Common myeloid progenitor, CD34-positive (primary cell): Measurements from ENCODE around the gene PPP1R12B.

ENCODE experiments used
- CTCF ChIA-PET: fragments of 350-600 bp; sonication (Branson Sonifier 250); formaldehyde crosslinking; loops from one replicate; lab custom pipeline; 2021; ENCODE audit warnings: antibody characterized with exemption; lab: Charles Lee
- POLR2A ChIA-PET: fragments of 350-600 bp; sonication (Branson Sonifier 250); formaldehyde crosslinking; loops from one replicate; lab custom pipeline; 2021; ENCODE audit warnings: antibody characterized with exemption; lab: Charles Lee
- DNase-seq, 3 donors: peaks; one replicate each; pipeline versions ENCODE4 v3.0.0 to v3.0.0-alpha.2; 2013
- H3K27ac ChIP-seq, 2 experiments: 1 replicate in 1 of 2; 2 replicates in 1 of 2; pipeline ENCODE4 v1.7.0; 2013; ENCODE audit warnings: inconsistent platforms in 2 of 2, low read length in 2 of 2, mild to moderate bottlenecking in 2 of 2, low read depth in 1 of 2, moderate library complexity in 1 of 2; ENCODE audit not compliant: severe bottlenecking in 2 of 2, insufficient read depth in 1 of 2, poor library complexity in 1 of 2
- H3K27me3 ChIP-seq, 5 experiments: replicated peaks in 2 of 5; 1 replicate in 3 of 5; 2 replicates in 2 of 5; pipeline versions ENCODE4 v1.6.1 to v1.7.0; 2013; ENCODE audit warnings: low read length in 4 of 5, mild to moderate bottlenecking in 2 of 5, moderate library complexity in 2 of 5, inconsistent platforms in 1 of 5; ENCODE audit not compliant: insufficient read depth in 5 of 5, control insufficient read depth in 4 of 5
- H3K36me3 ChIP-seq, 4 experiments: 1 replicate in 2 of 4; 2 replicates in 2 of 4; pipeline versions ENCODE4 v1.6.1 to v1.7.0; 2013; ENCODE audit warnings: low read length in 3 of 4, control low read depth in 1 of 4, mild to moderate bottlenecking in 1 of 4; ENCODE audit not compliant: control insufficient read depth in 4 of 4, insufficient read depth in 4 of 4
- H3K4me1 ChIP-seq, 4 experiments: 1 replicate in 3 of 4; 2 replicates in 1 of 4; pipeline versions ENCODE4 v1.6.1 to v1.7.1; 2013; ENCODE audit warnings: low read length in 3 of 4, mild to moderate bottlenecking in 3 of 4, control low read depth in 1 of 4, inconsistent platforms in 1 of 4, moderate library complexity in 1 of 4; ENCODE audit not compliant: control insufficient read depth in 4 of 4, insufficient read depth in 4 of 4; ENCODE audit errors: control extremely low read depth in 1 of 4
- H3K4me3 ChIP-seq, 7 experiments: 1 replicate in 4 of 7; 2 replicates in 3 of 7; pipeline versions ENCODE4 v1.5.1 to v1.7.0; 2013; ENCODE audit warnings: mild to moderate bottlenecking in 7 of 7, low read length in 6 of 7, moderate library complexity in 6 of 7, inconsistent platforms in 2 of 7, low read depth in 2 of 7, control low read depth in 1 of 7; ENCODE audit not compliant: insufficient read depth in 4 of 7, control insufficient read depth in 1 of 7; ENCODE audit errors: extremely low read depth in 1 of 7
- H3K9me3 ChIP-seq, 5 experiments: 1 replicate in 4 of 5; 2 replicates in 1 of 5; pipeline versions ENCODE4 v1.6.1 to v1.7.1; 2013; ENCODE audit warnings: low read length in 4 of 5, mild to moderate bottlenecking in 2 of 5, inconsistent platforms in 1 of 5, low read depth in 1 of 5, moderate library complexity in 1 of 5; ENCODE audit not compliant: control insufficient read depth in 4 of 5, insufficient read depth in 2 of 5; ENCODE audit errors: control extremely low read depth in 1 of 5
- WGBS: methylation state at CpG from one replicate; pipeline ENCODE4 v1.1.5; 2013; ENCODE audit not compliant: insufficient coverage; 5-methylcytosine and 5-hydroxymethylcytosine counted together

Gene PPP1R12B

GRCh38 chr1:202564958-202565495 lies 216.5 kb downstream of the PPP1R12B start:
- no peaks in the 10 kb centered on the region for H3K27me3 ChIP-seq
- no peaks in the 10 kb centered on the region for H3K9me3 ChIP-seq
- ChIA-PET POLR2A (no interaction called here), CTCF (interaction anchor here (0.7 to 0.9 kb wide), 2 partner anchors 10 to 151 kb away, joined by 3 to 4 read pairs; no protein-coding TSS in a partner anchor)
- H3K36me3 ChIP-seq = peaks cover 6 to 11% (median 8%) of the 10 kb centered on the region in 4 experiments
- DNase-seq = no peak
- 93% methylated on average over 2 of the region's 2 CpGs for WGBS
- no peak overlapping the region for H3K27ac ChIP-seq
- no peaks in the 10 kb centered on the region for H3K4me1 ChIP-seq
- H3K4me3 ChIP-seq = no peak overlapping the region

- H3K27me3 ChIP-seq = no peaks in the 10 kb centered on the region
- ChIA-PET CTCF (interaction anchor here (0.6 to 1.0 kb wide), 4 partner anchors 9 to 150 kb away, joined by 3 to 4 read pairs (median 3); no protein-coding TSS in a partner anchor), POLR2A (no interaction called here)
- WGBS = 86% methylated on average over 2 of the region's 2 CpGs
- H3K4me3 ChIP-seq = no peak overlapping the region
- peaks cover 6 to 11% (median 8%) of the 10 kb centered on the region in 4 experiments for H3K36me3 ChIP-seq
- no peaks in the 10 kb centered on the region for H3K9me3 ChIP-seq
- no peak for DNase-seq
- no peak overlapping the region for H3K27ac ChIP-seq
- H3K4me1 ChIP-seq = no peaks in the 10 kb centered on the region
These were observed 217.5 kb downstream of the PPP1R12B start for GRCh38 chr1:202565890-202566602.

GRCh38 chr1:202567738-202568137 lies 219.2 kb downstream of the PPP1R12B start:
- ChIA-PET POLR2A (no interaction called here), CTCF (no interaction called here)
- Histone ChIP-seq H3K9me3 (no peaks in the 10 kb centered on the region), H3K27me3 (no peaks in the 10 kb centered on the region), H3K4me3 (no peak overlapping the region), H3K36me3 (peaks cover 4 to 9% (median 8%) of the 10 kb centered on the region in 4 experiments), H3K4me1 (no peaks in the 10 kb centered on the region), H3K27ac (no peak overlapping the region)
- WGBS = 90% methylated on average over 3 of the region's 4 CpGs
- DNase-seq = no peak

GRCh38 chr1:202568410-202568809 lies 219.9 kb downstream of the PPP1R12B start:
- H3K27ac ChIP-seq = no peak overlapping the region
- CTCF ChIA-PET = interaction anchor here (2.1 kb wide), 1 partner anchor 90 kb away, joined by 4 read pairs; no protein-coding TSS in a partner anchor
- POLR2A ChIA-PET = no interaction called here
- no peak overlapping the region for H3K4me3 ChIP-seq
- H3K36me3 ChIP-seq = peaks cover 4 to 9% (median 8%) of the 10 kb centered on the region in 4 experiments
- no peaks in the 10 kb centered on the region for H3K4me1 ChIP-seq
- WGBS = no CpG with 5 or more reads among the region's 2 CpGs
- no peak for DNase-seq
- no peaks in the 10 kb centered on the region for H3K27me3 ChIP-seq
- H3K9me3 ChIP-seq = no peaks in the 10 kb centered on the region

GRCh38 chr1:202568826-202569225 lies 220.3 kb downstream of the PPP1R12B start:
- DNase-seq = no peak
- H3K36me3 ChIP-seq = peaks cover 4 to 9% (median 8%) of the 10 kb centered on the region in 4 experiments
- H3K27me3 ChIP-seq = no peaks in the 10 kb centered on the region
- POLR2A ChIA-PET = no interaction called here
- no peaks in the 10 kb centered on the region for H3K4me1 ChIP-seq
- no peak overlapping the region for H3K4me3 ChIP-seq
- H3K9me3 ChIP-seq = no peaks in the 10 kb centered on the region
- H3K27ac ChIP-seq = no peak overlapping the region
- CTCF ChIA-PET = interaction anchor here (1.5 to 2.1 kb wide), 2 partner anchors 17 to 90 kb away, joined by 4 read pairs; no protein-coding TSS in a partner anchor
- WGBS = 98% methylated on average over 4 of the region's 4 CpGs

GRCh38 chr1:202569393-202570322 lies 221.2 kb downstream of the PPP1R12B start:
- Histone ChIP-seq H3K27ac (no peak overlapping the region), H3K27me3 (no peaks in the 10 kb centered on the region), H3K4me1 (no peaks in the 10 kb centered on the region), H3K36me3 (peaks cover 4 to 8% (median 7%) of the 10 kb centered on the region in 4 experiments), H3K9me3 (no peaks in the 10 kb centered on the region), H3K4me3 (no peak overlapping the region)
- CTCF ChIA-PET = interaction anchor here (1.3 to 2.1 kb wide), 3 partner anchors 16 to 89 kb away, joined by 3 to 4 read pairs (median 4); no protein-coding TSS in a partner anchor
- DNase-seq = no peak
- POLR2A ChIA-PET = no interaction called here
